GM23338 (cell line): ENCODE data around the gene IFI16. TPM values are rescaled to one million over a fixed set of nuclear protein-coding genes. Genes with fewer than 3 reads are reported as not detected.

Experiments used
- ATAC-seq: fragments of 200-7000 bp; cut with Tn5 transposase; 3 replicates; pipeline ENCODE4 v1.9.1; 2020
- DNase-seq: peaks from one replicate; pipeline ENCODE4 v3.0.0-alpha.2; 2015; ENCODE audit warnings: low spot score
- H2AFZ ChIP-seq: fragments of 200-600 bp; sonication (generic); 2 replicates; pipeline ENCODE4 v1.8.0; 2016; ENCODE audit warnings: antibody characterized with exemption, mild to moderate bottlenecking, moderate library complexity
- H3F3A ChIP-seq: fragments of 200-600 bp; sonication (generic); replicated peaks from 2 replicates; pipeline ENCODE4 v1.8.0; 2017; ENCODE audit warnings: antibody characterized with exemption, mixed run types, low read depth
- H3K27ac ChIP-seq: fragments of 200-600 bp; sonication (generic); 2 replicates; pipeline ENCODE4 v1.6.1; 2016; ENCODE audit warnings: low read depth
- H3K27me3 ChIP-seq: fragments of 200-600 bp; sonication (generic); 2 replicates; pipeline ENCODE4 v1.8.0; 2016; ENCODE audit warnings: mild to moderate bottlenecking, mixed run types, moderate library complexity; ENCODE audit not compliant: insufficient read depth
- H3K36me3 ChIP-seq: fragments of 200-600 bp; sonication (generic); 2 replicates; pipeline ENCODE4 v1.8.0; 2016; ENCODE audit warnings: mild to moderate bottlenecking; ENCODE audit not compliant: insufficient read depth
- H3K4me1 ChIP-seq: fragments of 200-600 bp; sonication (generic); 2 replicates; pipeline ENCODE4 v1.8.0; 2016; ENCODE audit warnings: mild to moderate bottlenecking, moderate library complexity; ENCODE audit not compliant: insufficient read depth
- H3K4me2 ChIP-seq: fragments of 200-600 bp; sonication (generic); 2 replicates; pipeline ENCODE4 v1.7.1; 2017; ENCODE audit warnings: mixed run types
- H3K4me3 ChIP-seq: fragments of 200-600 bp; sonication (generic); 2 replicates; pipeline ENCODE4 v1.6.1; 2016; ENCODE audit warnings: mixed run types
- H3K79me2 ChIP-seq: fragments of 200-600 bp; sonication (generic); replicated peaks from 2 replicates; pipeline ENCODE4 v1.8.0; 2017; ENCODE audit warnings: mild to moderate bottlenecking; ENCODE audit not compliant: insufficient read depth
- H3K9me2 ChIP-seq: fragments of 200-600 bp; sonication (generic); 2 replicates; pipeline ENCODE4 v1.8.0; 2017; ENCODE audit not compliant: insufficient read depth
- H4K20me1 ChIP-seq: fragments of 200-600 bp; sonication (generic); replicated peaks from 2 replicates; pipeline ENCODE4 v1.8.0; 2017; ENCODE audit warnings: mild to moderate bottlenecking; ENCODE audit not compliant: insufficient read depth
- H3K27ac Mint-ChIP-seq: 2 replicates; pipeline ENCODE4 v1.8.0; 2020; ENCODE audit warnings: inconsistent platforms, mild to moderate bottlenecking, moderate library complexity, mixed read lengths
- H3K27me3 Mint-ChIP-seq: 3 replicates; pipeline ENCODE4 v1.8.0; 2022; ENCODE audit warnings: low read depth, mild to moderate bottlenecking, moderate library complexity, mixed read lengths, inconsistent platforms; ENCODE audit not compliant: insufficient read depth, poor library complexity
- H3K36me3 Mint-ChIP-seq: 3 replicates; pipeline ENCODE4 v1.8.0; 2021; ENCODE audit warnings: low read depth, mild to moderate bottlenecking, inconsistent platforms, moderate library complexity, mixed read lengths
- H3K4me1 Mint-ChIP-seq: 3 replicates; pipeline ENCODE4 v1.8.0; 2020; ENCODE audit warnings: mild to moderate bottlenecking, inconsistent platforms, mixed read lengths
- H3K4me3 Mint-ChIP-seq: 3 replicates; pipeline ENCODE4 v1.8.0; 2021; ENCODE audit warnings: moderate library complexity, mild to moderate bottlenecking, inconsistent platforms, mixed read lengths
- H3K9me3 Mint-ChIP-seq: 3 replicates; pipeline ENCODE4 v1.8.0; 2020; ENCODE audit warnings: moderate library complexity, mild to moderate bottlenecking, inconsistent platforms, mixed read lengths
- CREB1 ChIP-seq: fragments of 250-450 bp; sonication (Bioruptor Pico); IDR thresholded peaks from 2 replicates; pipeline ENCODE4 v1.5.0; 2020; ENCODE audit warnings: low read depth, mild to moderate bottlenecking, moderate library complexity
- EZH2phosphoT487 ChIP-seq: fragments of 200-600 bp; sonication (generic); IDR thresholded peaks from one replicate; pipeline ENCODE4 v1.8.1; 2018; ENCODE audit warnings: antibody characterized with exemption; ENCODE audit not compliant: unreplicated experiment
- JUNB ChIP-seq: IDR thresholded peaks from one replicate; pipeline ENCODE4 v1.6.1; 2016; ENCODE audit warnings: antibody characterized with exemption; ENCODE audit not compliant: unreplicated experiment
- NANOG ChIP-seq: IDR thresholded peaks from 2 replicates; pipeline ENCODE4 v1.6.1; 2016; ENCODE audit warnings: antibody characterized with exemption, borderline replicate concordance
- POLR2AphosphoS5 ChIP-seq: IDR thresholded peaks from 2 replicates; pipeline ENCODE4 v1.6.1; 2016; ENCODE audit warnings: antibody characterized with exemption, low read depth
- STAT1 ChIP-seq: IDR thresholded peaks from one replicate; pipeline ENCODE4 v1.6.1; 2016; ENCODE audit warnings: antibody characterized with exemption; ENCODE audit not compliant: unreplicated experiment
- ZNF114 ChIP-seq: fragments of 250-450 bp; sonication (Bioruptor Pico); IDR thresholded peaks from 2 replicates; pipeline ENCODE4 v1.5.0; 2020; ENCODE audit warnings: mild to moderate bottlenecking, moderate library complexity
- ZNF331 ChIP-seq: fragments of 250-450 bp; sonication (Bioruptor Pico); IDR thresholded peaks from 2 replicates; pipeline ENCODE4 v1.5.0; 2020; ENCODE audit warnings: low read depth, mild to moderate bottlenecking, moderate library complexity
- polyA plus RNA-seq: library from polyadenylated mRNA; unstranded; fragments of >200 nt; fragmentation: Nextera tagmentation; extraction: Ambion mirVana; gene quantifications from 2 replicates; pipeline ENCODE4 v1.2.1, GENCODE V29; 2016
- total RNA-seq: library from RNA; depleted of rRNA; stranded (reverse); fragments of >200 nt; shearing (Covaris generic); gene quantifications from 2 replicates; pipeline ENCODE4 v1.2.3, GENCODE V29; 2014
- TF ChIP-seq, protein P1 (sequence below): IDR thresholded peaks from one replicate; pipeline ENCODE4 v1.6.1; 2018; ENCODE audit warnings: antibody characterized with exemption; ENCODE audit not compliant: unreplicated experiment
- TF ChIP-seq, protein P2 (sequence below), 2 experiments: fragments of 200-600 bp in 1 of 2; sonication (generic) in 1 of 2; conservative IDR thresholded peaks; 2 replicates each; pipeline versions ENCODE4 v1.5.1 to v1.6.1; 2016 to 2017; ENCODE audit warnings: antibody characterized with exemption in 2 of 2, low read depth in 2 of 2, mild to moderate bottlenecking in 2 of 2, moderate library complexity in 1 of 2
- TF ChIP-seq, protein P3 (sequence below): IDR thresholded peaks from 2 replicates; pipeline ENCODE4 v1.6.1; 2016; ENCODE audit warnings: antibody characterized with exemption

The IFI16 gene
- total and polyA plus RNA-seq, 2 experiments from 2014 or later: 0.31 to 2.1 TPM

DNA sequence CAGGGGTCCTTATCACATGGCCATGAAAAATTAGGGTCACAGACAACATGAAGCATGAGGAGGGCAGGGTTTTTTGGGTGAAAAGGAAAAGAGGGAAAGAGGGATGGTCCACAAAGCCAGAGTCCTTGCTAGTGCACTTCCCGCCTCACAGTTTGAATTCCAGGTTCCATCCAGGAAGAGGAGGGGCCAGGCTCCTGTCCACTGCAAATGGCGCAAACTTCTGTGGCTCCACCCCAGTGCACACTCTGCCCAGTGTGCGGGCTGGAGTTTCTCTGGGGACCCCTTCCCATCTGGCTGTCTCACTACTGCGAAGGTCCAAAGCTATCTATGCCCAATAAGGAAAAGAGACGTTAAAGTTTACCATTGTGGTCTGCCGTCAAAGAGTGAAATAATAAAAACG is 49.0 kb downstream of the IFI16 start:
- H3K9me2 ChIP-seq: peaks cover 6% of the 10 kb centered on the region; the same call in 1 of the 2 replicates
- ATAC-seq (no peak), DNase-seq (no peak)
- H3F3A ChIP-seq: no peaks in the 10 kb centered on the region
- H3K27me3 Mint-ChIP-seq: peaks cover 4% of the 10 kb centered on the region
- no peak overlapping the region for H2AFZ ChIP-seq
- H3K4me2 ChIP-seq: no peak overlapping the region
- no peak overlapping the region for H3K4me3 Mint-ChIP-seq
- no peak overlapping the region for H3K27ac ChIP-seq
- TF ChIP-seq, protein P1, sequence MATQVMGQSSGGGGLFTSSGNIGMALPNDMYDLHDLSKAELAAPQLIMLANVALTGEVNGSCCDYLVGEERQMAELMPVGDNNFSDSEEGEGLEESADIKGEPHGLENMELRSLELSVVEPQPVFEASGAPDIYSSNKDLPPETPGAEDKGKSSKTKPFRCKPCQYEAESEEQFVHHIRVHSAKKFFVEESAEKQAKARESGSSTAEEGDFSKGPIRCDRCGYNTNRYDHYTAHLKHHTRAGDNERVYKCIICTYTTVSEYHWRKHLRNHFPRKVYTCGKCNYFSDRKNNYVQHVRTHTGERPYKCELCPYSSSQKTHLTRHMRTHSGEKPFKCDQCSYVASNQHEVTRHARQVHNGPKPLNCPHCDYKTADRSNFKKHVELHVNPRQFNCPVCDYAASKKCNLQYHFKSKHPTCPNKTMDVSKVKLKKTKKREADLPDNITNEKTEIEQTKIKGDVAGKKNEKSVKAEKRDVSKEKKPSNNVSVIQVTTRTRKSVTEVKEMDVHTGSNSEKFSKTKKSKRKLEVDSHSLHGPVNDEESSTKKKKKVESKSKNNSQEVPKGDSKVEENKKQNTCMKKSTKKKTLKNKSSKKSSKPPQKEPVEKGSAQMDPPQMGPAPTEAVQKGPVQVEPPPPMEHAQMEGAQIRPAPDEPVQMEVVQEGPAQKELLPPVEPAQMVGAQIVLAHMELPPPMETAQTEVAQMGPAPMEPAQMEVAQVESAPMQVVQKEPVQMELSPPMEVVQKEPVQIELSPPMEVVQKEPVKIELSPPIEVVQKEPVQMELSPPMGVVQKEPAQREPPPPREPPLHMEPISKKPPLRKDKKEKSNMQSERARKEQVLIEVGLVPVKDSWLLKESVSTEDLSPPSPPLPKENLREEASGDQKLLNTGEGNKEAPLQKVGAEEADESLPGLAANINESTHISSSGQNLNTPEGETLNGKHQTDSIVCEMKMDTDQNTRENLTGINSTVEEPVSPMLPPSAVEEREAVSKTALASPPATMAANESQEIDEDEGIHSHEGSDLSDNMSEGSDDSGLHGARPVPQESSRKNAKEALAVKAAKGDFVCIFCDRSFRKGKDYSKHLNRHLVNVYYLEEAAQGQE: no peak
- H3K9me3 Mint-ChIP-seq: peaks cover 3% of the 10 kb centered on the region; the same call in 1 of the 3 replicates
- H3K4me1 Mint-ChIP-seq: peaks cover 4% of the 10 kb centered on the region
- H3K4me3 ChIP-seq: no peak overlapping the region
- H3K79me2 ChIP-seq: no peaks in the 10 kb centered on the region
- no peaks in the 10 kb centered on the region for H4K20me1 ChIP-seq
- H3K27ac Mint-ChIP-seq: no peak overlapping the region
- no peaks in the 10 kb centered on the region for H3K27me3 ChIP-seq
- H3K36me3 Mint-ChIP-seq: no peaks in the 10 kb centered on the region; the same call in 2 of the 3 replicates
- H3K36me3 ChIP-seq: no peaks in the 10 kb centered on the region
- no peaks in the 10 kb centered on the region for H3K4me1 ChIP-seq

DNA sequence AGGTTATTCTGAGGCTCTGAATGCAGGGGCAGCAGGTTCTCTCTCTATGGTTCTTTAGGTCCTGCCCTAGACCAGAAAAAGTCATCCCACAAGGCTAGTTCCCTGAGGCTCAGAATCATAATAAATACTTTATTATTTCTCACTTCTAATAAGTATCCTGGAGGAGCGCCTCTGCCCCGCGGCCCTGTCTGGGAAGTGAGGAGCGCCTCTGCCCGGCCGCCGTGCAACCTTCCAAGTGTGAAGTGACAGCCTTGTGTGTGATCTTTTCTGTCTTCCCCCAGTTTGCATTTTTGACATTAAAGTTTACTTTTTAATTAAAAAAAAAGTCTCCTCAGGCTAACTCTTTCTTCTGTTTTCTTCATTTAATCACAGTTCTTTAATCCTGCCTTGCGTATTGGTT is 55.4 kb downstream of the IFI16 start:
- Mint-ChIP-seq H3K27me3 (peaks cover 2% of the 10 kb centered on the region), H3K4me1 (peaks cover 9% of the 10 kb centered on the region; the same call in 2 of the 3 replicates), H3K27ac (no peak overlapping the region), H3K9me3 (no peaks in the 10 kb centered on the region), H3K36me3 (no peaks in the 10 kb centered on the region), H3K4me3 (no peak overlapping the region)
- DNase-seq (no peak), ATAC-seq (no peak)
- Histone ChIP-seq H3K4me2 (no peak overlapping the region), H3F3A (no peaks in the 10 kb centered on the region), H3K9me2 (no peaks in the 10 kb centered on the region), H3K79me2 (no peaks in the 10 kb centered on the region), H3K4me1 (no peaks in the 10 kb centered on the region), H3K27ac (no peak overlapping the region), H4K20me1 (no peaks in the 10 kb centered on the region), H3K36me3 (no peaks in the 10 kb centered on the region), H3K27me3 (no peaks in the 10 kb centered on the region), H2AFZ (no peak overlapping the region), H3K4me3 (no peak overlapping the region)
- TF ChIP-seq, protein P2, sequence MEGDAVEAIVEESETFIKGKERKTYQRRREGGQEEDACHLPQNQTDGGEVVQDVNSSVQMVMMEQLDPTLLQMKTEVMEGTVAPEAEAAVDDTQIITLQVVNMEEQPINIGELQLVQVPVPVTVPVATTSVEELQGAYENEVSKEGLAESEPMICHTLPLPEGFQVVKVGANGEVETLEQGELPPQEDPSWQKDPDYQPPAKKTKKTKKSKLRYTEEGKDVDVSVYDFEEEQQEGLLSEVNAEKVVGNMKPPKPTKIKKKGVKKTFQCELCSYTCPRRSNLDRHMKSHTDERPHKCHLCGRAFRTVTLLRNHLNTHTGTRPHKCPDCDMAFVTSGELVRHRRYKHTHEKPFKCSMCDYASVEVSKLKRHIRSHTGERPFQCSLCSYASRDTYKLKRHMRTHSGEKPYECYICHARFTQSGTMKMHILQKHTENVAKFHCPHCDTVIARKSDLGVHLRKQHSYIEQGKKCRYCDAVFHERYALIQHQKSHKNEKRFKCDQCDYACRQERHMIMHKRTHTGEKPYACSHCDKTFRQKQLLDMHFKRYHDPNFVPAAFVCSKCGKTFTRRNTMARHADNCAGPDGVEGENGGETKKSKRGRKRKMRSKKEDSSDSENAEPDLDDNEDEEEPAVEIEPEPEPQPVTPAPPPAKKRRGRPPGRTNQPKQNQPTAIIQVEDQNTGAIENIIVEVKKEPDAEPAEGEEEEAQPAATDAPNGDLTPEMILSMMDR (conservative IDR thresholded peaks at IDR 0.05; ENCODE audit: low read depth in 2 of 2): no peak
- TF ChIP-seq NANOG (no peak), CREB1 (CRISPR knock-in tag) (no peak), POLR2AphosphoS5 (no peak), JUNB (no peak), STAT1 (no peak), EZH2phosphoT487 (no peak), ZNF114 (CRISPR knock-in tag) (no peak), ZNF331 (CRISPR knock-in tag) (no peak)
- TF ChIP-seq, protein P3, sequence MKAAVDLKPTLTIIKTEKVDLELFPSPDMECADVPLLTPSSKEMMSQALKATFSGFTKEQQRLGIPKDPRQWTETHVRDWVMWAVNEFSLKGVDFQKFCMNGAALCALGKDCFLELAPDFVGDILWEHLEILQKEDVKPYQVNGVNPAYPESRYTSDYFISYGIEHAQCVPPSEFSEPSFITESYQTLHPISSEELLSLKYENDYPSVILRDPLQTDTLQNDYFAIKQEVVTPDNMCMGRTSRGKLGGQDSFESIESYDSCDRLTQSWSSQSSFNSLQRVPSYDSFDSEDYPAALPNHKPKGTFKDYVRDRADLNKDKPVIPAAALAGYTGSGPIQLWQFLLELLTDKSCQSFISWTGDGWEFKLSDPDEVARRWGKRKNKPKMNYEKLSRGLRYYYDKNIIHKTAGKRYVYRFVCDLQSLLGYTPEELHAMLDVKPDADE: no peak
